Esophagus muscularis mucosa (tissue), 4 donors: ENCODE results near the gene TRPM3. TPM values are rescaled to one million over a fixed set of nuclear protein-coding genes. Genes with fewer than 3 reads are reported as not detected.
A peak's percentile ranks its signal among the peaks of the same experiment; 100 is the strongest.

Experiments
- DNase-seq: peaks from one replicate; pipeline ENCODE4 v3.0.0-alpha.2; 2017; ENCODE audit errors: extremely low spot score
- H3K27ac ChIP-seq, 4 donors: fragments of 200-600 bp; sonication (generic); replicated peaks in 1 of 4; 1 replicate in 3 of 4; 2 replicates in 1 of 4; pipeline ENCODE4 v1.5.1; 2016 to 2019; ENCODE audit warnings: mild to moderate bottlenecking in 1 of 4
- H3K27me3 ChIP-seq, 4 donors: fragments of 200-600 bp; sonication (generic); one replicate each; pipeline versions ENCODE4 v1.5.1 to v1.6.0; 2016 to 2019
- H3K36me3 ChIP-seq, 4 donors: fragments of 200-600 bp; sonication (generic); one replicate each; pipeline ENCODE4 v1.5.1; 2016 to 2019
- H3K4me1 ChIP-seq, 4 donors: fragments of 200-600 bp; sonication (generic); one replicate each; pipeline ENCODE4 v1.5.1; 2016 to 2019
- H3K4me3 ChIP-seq, 4 donors: fragments of 200-600 bp; sonication (generic); 1 replicate in 2 of 4; 2 replicates in 2 of 4; pipeline ENCODE4 v1.5.1; 2016 to 2019; ENCODE audit warnings: mild to moderate bottlenecking in 4 of 4, moderate library complexity in 1 of 4
- H3K9me3 ChIP-seq, 4 donors: fragments of 200-600 bp; sonication (generic); 1 replicate in 3 of 4; 2 replicates in 1 of 4; pipeline ENCODE4 v1.5.1; 2016 to 2019
- EP300 ChIP-seq: sonication (generic); formaldehyde crosslinking; IDR thresholded peaks from one replicate; pipeline ENCODE4 v1.6.1; 2017; ENCODE audit warnings: antibody characterized with exemption
- POLR2A ChIP-seq: fragments of 450-650 bp; IDR thresholded peaks from one replicate; pipeline ENCODE4 v1.6.1; 2017; ENCODE audit warnings: antibody characterized with exemption, moderate library complexity, mild to moderate bottlenecking, low read depth
- POLR2AphosphoS5 ChIP-seq, 2 donors: sonication (generic); formaldehyde crosslinking; IDR thresholded peaks; one replicate each; pipeline ENCODE4 v1.6.1; 2017; ENCODE audit warnings: antibody characterized with exemption in 2 of 2
- WGBS: methylation state at CpG from one replicate; pipeline ENCODE4 v1.1.5; 2018; 5-methylcytosine and 5-hydroxymethylcytosine counted together
- intact Hi-C: fragments of 100-400 bp; cut with DNase I; formaldehyde crosslinking; loops from one replicate; pipeline ENCODE4 v1.15.1; 2023
- total RNA-seq, 4 donors: library from RNA; depleted of rRNA; stranded (reverse); fragments of >200 nt; gene quantifications; one replicate each; pipeline versions ENCODE4 v1.1.0 to v1.2.1, GENCODE V29; 2016
- TF ChIP-seq, protein P1 (sequence below), 3 experiments: fragments of 200-600 bp in 2 of 3; fragments of 450-650 bp in 1 of 3; sonication (generic) in 2 of 3; IDR thresholded peaks; one replicate each; pipeline ENCODE4 v1.5.1; 2017 to 2019; ENCODE audit warnings: antibody characterized with exemption in 3 of 3, mild to moderate bottlenecking in 2 of 3, moderate library complexity in 1 of 3

The TRPM3 gene
- total RNA-seq, 4 donors from 2014 or later = 0.13 to 0.17 TPM; not detected in 2

DNA sequence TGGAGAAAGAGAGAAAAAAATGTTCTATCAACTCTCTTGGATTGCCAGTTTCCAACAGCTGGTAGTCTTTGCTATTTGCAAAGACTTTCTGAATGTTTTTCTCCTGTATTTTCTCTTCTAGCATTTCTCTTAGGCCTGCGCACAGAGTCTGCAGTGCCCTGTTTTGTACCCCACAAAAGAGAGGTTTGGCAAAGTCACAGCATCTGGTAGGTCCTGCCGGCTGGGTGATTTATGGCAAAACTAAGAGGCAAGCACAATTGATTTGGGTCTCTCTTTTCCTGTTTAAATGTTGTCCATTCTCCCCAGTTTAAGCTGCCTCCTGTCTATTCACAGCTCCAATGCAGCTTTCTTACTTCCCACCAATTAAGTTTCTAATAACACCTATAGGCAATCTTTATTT, 193.9 kb downstream of the TRPM3 start:
- 73% methylated on average over 2 of the region's 2 CpGs for WGBS
- Histone ChIP-seq H3K27ac (no peak overlapping the region), H3K27me3 (no peaks in the 10 kb centered on the region), H3K4me1 (peaks cover 0 to 13% (median 0%) of the 10 kb centered on the region in 4 donors), H3K36me3 (no peaks in the 10 kb centered on the region), H3K9me3 (no peaks in the 10 kb centered on the region), H3K4me3 (no peak overlapping the region)
- intact Hi-C loops = loop anchor here (5.0 to 10.0 kb wide), 2 partner anchors 293 to 325 kb away; no protein-coding TSS in a partner anchor
- TF ChIP-seq, protein P1, sequence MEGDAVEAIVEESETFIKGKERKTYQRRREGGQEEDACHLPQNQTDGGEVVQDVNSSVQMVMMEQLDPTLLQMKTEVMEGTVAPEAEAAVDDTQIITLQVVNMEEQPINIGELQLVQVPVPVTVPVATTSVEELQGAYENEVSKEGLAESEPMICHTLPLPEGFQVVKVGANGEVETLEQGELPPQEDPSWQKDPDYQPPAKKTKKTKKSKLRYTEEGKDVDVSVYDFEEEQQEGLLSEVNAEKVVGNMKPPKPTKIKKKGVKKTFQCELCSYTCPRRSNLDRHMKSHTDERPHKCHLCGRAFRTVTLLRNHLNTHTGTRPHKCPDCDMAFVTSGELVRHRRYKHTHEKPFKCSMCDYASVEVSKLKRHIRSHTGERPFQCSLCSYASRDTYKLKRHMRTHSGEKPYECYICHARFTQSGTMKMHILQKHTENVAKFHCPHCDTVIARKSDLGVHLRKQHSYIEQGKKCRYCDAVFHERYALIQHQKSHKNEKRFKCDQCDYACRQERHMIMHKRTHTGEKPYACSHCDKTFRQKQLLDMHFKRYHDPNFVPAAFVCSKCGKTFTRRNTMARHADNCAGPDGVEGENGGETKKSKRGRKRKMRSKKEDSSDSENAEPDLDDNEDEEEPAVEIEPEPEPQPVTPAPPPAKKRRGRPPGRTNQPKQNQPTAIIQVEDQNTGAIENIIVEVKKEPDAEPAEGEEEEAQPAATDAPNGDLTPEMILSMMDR (IDR thresholded peaks at IDR 0.05) = no peak
- TF ChIP-seq EP300 (no peak), POLR2A (no peak)
- DNase-seq = no peak

DNA sequence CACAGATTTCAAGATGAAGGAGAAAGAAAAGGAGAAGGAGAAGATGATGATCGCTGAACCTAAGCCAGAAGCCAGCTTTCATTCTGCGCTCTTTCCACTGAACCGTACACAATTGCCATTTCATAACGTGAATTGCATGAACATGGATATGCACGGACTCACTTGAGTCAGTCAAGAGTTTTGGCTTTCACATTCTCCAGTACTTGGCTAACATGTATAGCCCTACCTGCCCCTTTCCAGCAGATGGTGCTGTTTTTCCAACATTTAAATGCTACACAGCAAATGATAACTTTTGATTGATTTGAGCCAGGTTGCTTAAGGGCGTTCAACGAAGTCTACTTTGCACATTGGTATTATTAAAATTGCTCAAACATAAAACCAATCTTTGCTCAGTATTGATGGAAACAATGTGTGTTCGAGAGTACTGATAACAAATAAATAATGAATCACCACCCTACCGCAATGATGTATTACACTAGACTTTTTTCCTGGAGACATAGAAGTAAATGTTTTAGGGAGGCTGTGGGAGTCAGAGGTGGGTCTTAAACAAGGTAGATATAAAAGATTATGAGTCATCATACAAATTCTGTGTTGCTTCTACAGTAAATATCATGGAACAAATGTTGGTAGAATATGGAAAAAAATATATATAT, 196.4 kb downstream of the TRPM3 start:
- Histone ChIP-seq H3K27me3 (no peaks in the 10 kb centered on the region), H3K36me3 (no peaks in the 10 kb centered on the region), H3K4me3 (peak overlapping the region in 2 of 4 donors; percentile 6 to 8), H3K4me1 (peaks cover 0 to 13% (median 0%) of the 10 kb centered on the region in 4 donors), H3K9me3 (no peaks in the 10 kb centered on the region), H3K27ac (no peak overlapping the region)
- intact Hi-C loops = loop anchor here (5.0 to 10.0 kb wide), 2 partner anchors 290 to 327 kb away; no protein-coding TSS in a partner anchor
- no peak for DNase-seq
- WGBS = 18% methylated on average over 8 of the region's 9 CpGs
- no peak for TF ChIP-seq POLR2A
- TF ChIP-seq, protein P1 (IDR thresholded peaks at IDR 0.05) = peak; percentile 48 to 71 (median 49)
- no peak for TF ChIP-seq EP300
- no peak for TF ChIP-seq POLR2AphosphoS5 (IDR thresholded peaks at IDR 0.05)

DNA sequence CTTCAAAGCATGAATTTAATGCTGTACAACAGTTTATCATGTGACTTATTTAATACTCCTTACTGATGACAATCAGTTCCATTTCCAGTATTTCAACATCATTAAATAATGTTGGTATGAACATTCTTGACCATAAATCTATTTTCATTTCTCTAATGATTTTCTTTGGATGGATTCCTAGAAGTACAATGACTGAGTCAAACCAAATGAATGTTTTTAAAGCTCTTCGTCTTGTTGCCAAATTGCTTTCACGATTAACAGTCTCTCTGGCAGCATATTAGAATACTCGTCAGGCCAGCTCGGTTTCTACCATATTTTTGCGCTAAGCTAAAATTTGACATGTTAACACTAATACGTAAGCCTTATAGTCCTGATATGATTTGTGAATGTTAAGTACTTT, 197.0 kb downstream of the TRPM3 start:
- H3K36me3 ChIP-seq = no peaks in the 10 kb centered on the region
- H3K9me3 ChIP-seq = no peaks in the 10 kb centered on the region
- intact Hi-C loops = loop anchor here (10.0 kb wide), 1 partner anchor 290 kb away; no protein-coding TSS in a partner anchor
- no peak overlapping the region for H3K27ac ChIP-seq
- H3K4me3 ChIP-seq = peak overlapping the region in 2 of 4 donors; percentile 6 to 8
- 71% methylated on average over 6 of the region's 6 CpGs for WGBS
- DNase-seq = no peak
- no peaks in the 10 kb centered on the region for H3K27me3 ChIP-seq
- TF ChIP-seq POLR2A (no peak), POLR2AphosphoS5 (IDR thresholded peaks at IDR 0.05) (no peak), EP300 (no peak)
- TF ChIP-seq, protein P1 (IDR thresholded peaks at IDR 0.05) = no peak
- peaks cover 0 to 13% (median 0%) of the 10 kb centered on the region in 4 donors for H3K4me1 ChIP-seq

DNA sequence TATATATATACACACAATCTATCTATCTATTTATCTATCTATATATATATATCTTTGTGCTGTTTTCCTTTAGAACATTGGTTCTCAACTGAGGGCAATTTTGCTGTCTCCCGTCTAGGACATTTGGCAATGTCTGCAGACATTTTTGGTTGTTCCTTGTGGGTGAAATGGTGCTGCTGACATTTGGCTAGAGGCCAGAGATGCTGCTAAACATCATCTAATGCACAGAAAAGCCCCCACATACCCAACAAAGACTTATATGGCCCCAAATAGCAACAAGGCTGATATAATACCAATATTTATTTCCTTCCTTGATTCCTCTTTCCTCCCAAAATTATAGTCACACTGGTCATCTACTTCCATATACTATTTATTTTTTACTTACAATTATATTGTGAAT, 197.5 kb downstream of the TRPM3 start:
- no peak for DNase-seq
- Histone ChIP-seq H3K27ac (no peak overlapping the region), H3K9me3 (no peaks in the 10 kb centered on the region), H3K27me3 (no peaks in the 10 kb centered on the region), H3K4me3 (no peak overlapping the region), H3K4me1 (peaks cover 0 to 13% (median 0%) of the 10 kb centered on the region in 4 donors), H3K36me3 (no peaks in the 10 kb centered on the region)
- WGBS = 35% methylated on average over 1 of the region's 1 CpG
- intact Hi-C loops = loop anchor here (10.0 kb wide), 1 partner anchor 289 kb away; no protein-coding TSS in a partner anchor
- TF ChIP-seq POLR2A = no peak

DNA sequence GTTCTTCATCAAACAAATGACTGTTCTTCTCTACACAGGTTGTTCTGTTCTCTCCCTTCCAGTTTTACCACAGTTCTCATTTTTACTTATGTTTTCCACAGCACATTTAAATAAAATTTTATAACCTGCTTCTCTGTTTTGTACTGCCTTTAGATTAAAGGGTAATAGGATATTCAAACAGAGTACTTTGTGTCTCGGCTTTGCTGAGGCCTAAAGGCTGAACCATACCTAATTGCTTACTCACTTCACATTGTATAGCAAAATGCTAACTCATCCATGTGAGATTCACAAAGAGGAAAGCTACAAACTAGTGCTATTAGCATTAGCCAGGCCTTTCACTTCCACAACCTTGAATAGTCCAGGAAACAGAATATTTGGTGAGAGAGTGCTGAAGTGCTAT, 200.3 kb downstream of the TRPM3 start:
- 91% methylated on average over 1 of the region's 1 CpG for WGBS
- intact Hi-C loops = loop anchor here (10.0 kb wide), 1 partner anchor 286 kb away; no protein-coding TSS in a partner anchor

More for the DNA sequence above, 200.3 kb downstream of the TRPM3 start:
- DNase-seq = no peak
- peaks cover 0 to 13% (median 0%) of the 10 kb centered on the region in 4 donors for H3K4me1 ChIP-seq
- no peak overlapping the region for H3K4me3 ChIP-seq
- no peaks in the 10 kb centered on the region for H3K36me3 ChIP-seq
- no peak overlapping the region for H3K27ac ChIP-seq
- H3K27me3 ChIP-seq = no peaks in the 10 kb centered on the region
- TF ChIP-seq EP300 = no peak
- no peaks in the 10 kb centered on the region for H3K9me3 ChIP-seq
